Neural progenitor cell (in vitro differentiated cells): ENCODE results near the gene TLR9.

Experiments
- CTCF ChIP-seq: fragments of 200-600 bp; sonication (generic); IDR thresholded peaks from 2 replicates; pipeline ENCODE4 v1.5.1; 2017; ENCODE audit warnings: antibody characterized with exemption, mild to moderate bottlenecking
- EZH2phosphoT487 ChIP-seq: fragments of 200-600 bp; sonication (generic); IDR thresholded peaks from 2 replicates; pipeline ENCODE4 v1.6.1; 2017; ENCODE audit warnings: antibody characterized with exemption

GRCh38 chr3:52243791-52244628, 18.6 kb upstream of the TLR9 start:
- no peak for TF ChIP-seq EZH2phosphoT487
- no peak for TF ChIP-seq CTCF
